Caco-2 (cell line): ENCODE results near the gene OR52L1. TPM values are rescaled to one million over a fixed set of nuclear protein-coding genes. Genes with fewer than 3 reads are reported as not detected.

ENCODE experiments used
- BruUV-seq: library from RNA; stranded (reverse); fragments of 400-500 nt; replicated peaks from 2 replicates; lab custom pipeline; 2021; lab: Mats Ljungman, UMichigan
- CTCF ChIA-PET: fragments of 300-600 bp; sonication (Branson Sonifier 250); formaldehyde crosslinking; loops from one replicate; lab custom pipeline; 2022; ENCODE audit warnings: antibody characterized with exemption; lab: Charles Lee
- POLR2A ChIA-PET: fragments of 300-600 bp; sonication (Branson Sonifier 250); formaldehyde crosslinking; loops from one replicate; lab custom pipeline; 2022; ENCODE audit warnings: antibody characterized with exemption; lab: Charles Lee
- DNase-seq, 2 experiments: peaks; one replicate each; pipeline versions ENCODE4 v3.0.0 to v3.0.0-alpha.2; 2020 to 2022
- H3K27me3 ChIP-seq: replicated peaks from 2 replicates; pipeline ENCODE4 v1.6.0; 2011; ENCODE audit warnings: low read length; ENCODE audit not compliant: control insufficient read depth, insufficient read depth
- H3K36me3 ChIP-seq: 2 replicates; pipeline ENCODE4 v1.5.1; 2011; ENCODE audit warnings: low read length; ENCODE audit not compliant: control insufficient read depth, insufficient read depth
- H3K4me1 ChIP-seq: fragments of 250-450 bp; sonication (Bioruptor Pico); 2 replicates; pipeline ENCODE4 v1.5.1; 2020; ENCODE audit warnings: mild to moderate bottlenecking
- H3K4me3 ChIP-seq: 2 replicates; pipeline ENCODE4 v1.5.1; 2011; ENCODE audit warnings: low read depth, mild to moderate bottlenecking, control low read depth, low read length
- H3K9me3 ChIP-seq: fragments of 250-450 bp; sonication (Bioruptor Pico); 2 replicates; pipeline ENCODE4 v1.5.1; 2020; ENCODE audit warnings: mild to moderate bottlenecking, moderate library complexity
- H3K27ac Mint-ChIP-seq: one replicate; pipeline ENCODE4 v1.8.0; 2022; ENCODE audit warnings: mixed read lengths; ENCODE audit not compliant: unreplicated experiment
- H3K27me3 Mint-ChIP-seq: one replicate; pipeline ENCODE4 v1.8.0; 2022; ENCODE audit warnings: mixed read lengths; ENCODE audit not compliant: insufficient read depth, unreplicated experiment
- H3K36me3 Mint-ChIP-seq: one replicate; pipeline ENCODE4 v1.8.0; 2022; ENCODE audit warnings: mild to moderate bottlenecking, mixed read lengths; ENCODE audit not compliant: insufficient read depth, unreplicated experiment
- H3K4me1 Mint-ChIP-seq: one replicate; pipeline ENCODE4 v1.8.0; 2022; ENCODE audit warnings: low read depth, mixed read lengths; ENCODE audit not compliant: unreplicated experiment
- H3K4me3 Mint-ChIP-seq: one replicate; pipeline ENCODE4 v1.8.0; 2022; ENCODE audit warnings: mild to moderate bottlenecking, moderate library complexity, mixed read lengths; ENCODE audit not compliant: unreplicated experiment
- H3K9me3 Mint-ChIP-seq: one replicate; pipeline ENCODE4 v1.8.0; 2022; ENCODE audit warnings: mixed read lengths; ENCODE audit not compliant: unreplicated experiment
- intact Hi-C: fragments of 100-400 bp; cut with micrococcal nuclease; formaldehyde crosslinking; loops from one replicate; pipeline ENCODE4 v1.10.0; 2022; ENCODE audit not compliant: unreplicated experiment
- total RNA-seq: library from RNA; stranded (reverse); gene quantifications from 2 replicates; pipeline ENCODE4 v1.2.3, GENCODE V29; 2022
- TF ChIP-seq, protein P1 (sequence below), 2 experiments: fragments of 200-600 bp in 1 of 2; IDR thresholded peaks; 1 replicate in 1 of 2; 2 replicates in 1 of 2; pipeline versions ENCODE4 v1.5.1 to v1.8.0; 2011 to 2022; ENCODE audit warnings: antibody characterized with exemption in 1 of 2, control low read depth in 1 of 2, inconsistent platforms in 1 of 2, low read depth in 1 of 2, low read length in 1 of 2, mild to moderate bottlenecking in 1 of 2, moderate library complexity in 1 of 2; ENCODE audit not compliant: insufficient read depth in 1 of 2, severe bottlenecking in 1 of 2, unreplicated experiment in 1 of 2

OR52L1 gene
- total RNA-seq, 1 experiment from 2014 or later: not detected

DNA sequence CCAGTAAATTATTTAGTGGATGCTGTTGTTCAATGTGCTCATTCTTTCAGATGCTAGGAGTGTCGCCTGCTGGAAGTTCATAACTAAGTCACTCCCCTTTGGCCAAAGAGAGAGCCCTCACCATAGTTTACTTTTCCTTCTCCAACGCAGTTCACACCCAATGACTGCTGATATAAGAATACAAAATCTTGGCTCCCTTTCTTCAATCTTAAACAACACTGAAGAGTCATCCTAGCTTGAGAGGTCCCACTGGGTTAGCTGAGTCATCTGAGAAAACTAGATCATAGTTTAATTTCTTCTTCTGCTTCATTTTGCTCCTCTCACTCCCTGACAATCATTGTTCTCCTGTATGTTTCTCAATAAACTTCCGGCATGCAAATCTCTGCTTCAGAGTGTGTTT lies 5.4 kb upstream of the OR52L1 start:
- no peaks in the 10 kb centered on the region for H3K27me3 ChIP-seq
- no peaks in the 10 kb centered on the region for H3K4me1 ChIP-seq
- no peak for DNase-seq
- Mint-ChIP-seq H3K36me3 (no peaks in the 10 kb centered on the region), H3K4me3 (no peak overlapping the region), H3K4me1 (no peaks in the 10 kb centered on the region), H3K27ac (no peak overlapping the region), H3K27me3 (peaks cover 9% of the 10 kb centered on the region), H3K9me3 (no peaks in the 10 kb centered on the region)
- BruUV-seq: no TSS peak
- no peak overlapping the region for H3K4me3 ChIP-seq
- intact Hi-C loops: loop anchor here (1.0 kb wide), 2 partner anchors 324 to 361 kb away; no protein-coding TSS in a partner anchor
- ChIA-PET POLR2A (no interaction called here), CTCF (interaction anchor here (0.7 to 1.4 kb wide), 8 partner anchors 8 to 371 kb away, joined by 3 to 9 read pairs (median 4); no protein-coding TSS in a partner anchor)
- TF ChIP-seq, protein P1, sequence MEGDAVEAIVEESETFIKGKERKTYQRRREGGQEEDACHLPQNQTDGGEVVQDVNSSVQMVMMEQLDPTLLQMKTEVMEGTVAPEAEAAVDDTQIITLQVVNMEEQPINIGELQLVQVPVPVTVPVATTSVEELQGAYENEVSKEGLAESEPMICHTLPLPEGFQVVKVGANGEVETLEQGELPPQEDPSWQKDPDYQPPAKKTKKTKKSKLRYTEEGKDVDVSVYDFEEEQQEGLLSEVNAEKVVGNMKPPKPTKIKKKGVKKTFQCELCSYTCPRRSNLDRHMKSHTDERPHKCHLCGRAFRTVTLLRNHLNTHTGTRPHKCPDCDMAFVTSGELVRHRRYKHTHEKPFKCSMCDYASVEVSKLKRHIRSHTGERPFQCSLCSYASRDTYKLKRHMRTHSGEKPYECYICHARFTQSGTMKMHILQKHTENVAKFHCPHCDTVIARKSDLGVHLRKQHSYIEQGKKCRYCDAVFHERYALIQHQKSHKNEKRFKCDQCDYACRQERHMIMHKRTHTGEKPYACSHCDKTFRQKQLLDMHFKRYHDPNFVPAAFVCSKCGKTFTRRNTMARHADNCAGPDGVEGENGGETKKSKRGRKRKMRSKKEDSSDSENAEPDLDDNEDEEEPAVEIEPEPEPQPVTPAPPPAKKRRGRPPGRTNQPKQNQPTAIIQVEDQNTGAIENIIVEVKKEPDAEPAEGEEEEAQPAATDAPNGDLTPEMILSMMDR (IDR thresholded peaks at IDR 0.05; ENCODE audit: insufficient read depth in 1 of 2, low read depth in 1 of 2, low read length in 1 of 2, severe bottlenecking in 1 of 2, unreplicated experiment in 1 of 2): no peak
- no peaks in the 10 kb centered on the region for H3K9me3 ChIP-seq
- H3K36me3 ChIP-seq: no peaks in the 10 kb centered on the region

DNA sequence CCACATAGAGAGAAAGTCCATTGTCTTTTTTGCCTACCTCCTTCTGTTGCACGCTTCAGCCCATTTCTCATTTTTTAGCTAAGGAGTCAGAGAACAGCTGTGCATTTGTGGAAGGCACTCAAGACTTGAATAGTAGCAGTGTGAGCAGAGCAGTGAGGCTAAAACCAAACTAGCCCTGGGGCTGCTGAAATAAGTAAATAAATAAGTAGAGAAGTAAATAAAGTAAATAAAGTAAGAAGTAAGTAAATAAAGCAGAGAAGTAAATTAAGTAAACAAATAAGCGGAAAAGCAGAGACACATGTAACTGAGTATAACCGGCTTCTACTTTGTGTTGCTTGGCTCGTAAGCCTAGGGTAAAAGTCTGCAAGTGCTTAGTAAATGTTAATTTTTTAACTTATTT lies 2.4 kb upstream of the OR52L1 start:
- Histone ChIP-seq H3K9me3 (no peaks in the 10 kb centered on the region), H3K4me3 (no peak overlapping the region), H3K4me1 (no peaks in the 10 kb centered on the region), H3K27me3 (no peaks in the 10 kb centered on the region), H3K36me3 (no peaks in the 10 kb centered on the region)
- Mint-ChIP-seq H3K27me3 (peaks cover 24% of the 10 kb centered on the region), H3K36me3 (no peaks in the 10 kb centered on the region), H3K9me3 (no peaks in the 10 kb centered on the region), H3K4me1 (no peaks in the 10 kb centered on the region), H3K4me3 (no peak overlapping the region), H3K27ac (no peak overlapping the region)
- TF ChIP-seq, protein P1 (IDR thresholded peaks at IDR 0.05; ENCODE audit: insufficient read depth in 1 of 2, low read depth in 1 of 2, low read length in 1 of 2, severe bottlenecking in 1 of 2, unreplicated experiment in 1 of 2): no peak
- BruUV-seq: no TSS peak
- ChIA-PET POLR2A (no interaction called here), CTCF (no interaction called here)
- intact Hi-C loops: no loop called here
- no peak for DNase-seq

DNA sequence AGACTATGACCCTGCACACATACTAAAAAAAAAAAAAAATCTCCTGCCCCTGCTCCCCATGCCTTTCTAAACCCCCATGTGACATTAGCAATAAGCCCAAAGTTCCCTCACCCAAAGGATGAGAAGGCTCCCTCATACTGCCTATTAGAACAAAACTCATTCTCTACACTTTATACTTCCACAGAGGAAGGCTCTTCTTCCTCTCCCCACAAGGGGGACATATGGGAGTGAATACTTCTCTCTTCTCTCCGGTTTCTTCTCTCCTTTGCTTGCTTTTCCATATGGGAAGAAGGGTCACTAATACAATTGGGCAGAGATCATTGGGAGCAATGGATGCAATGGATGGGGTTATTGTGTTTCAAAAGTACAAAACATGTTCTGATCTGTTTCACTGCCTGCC lies 3.3 kb downstream of the OR52L1 start:
- H3K27ac Mint-ChIP-seq: no peak overlapping the region
- no peaks in the 10 kb centered on the region for H3K4me1 ChIP-seq
- H3K36me3 Mint-ChIP-seq: no peaks in the 10 kb centered on the region
- peaks cover 30% of the 10 kb centered on the region for H3K27me3 Mint-ChIP-seq
- no peaks in the 10 kb centered on the region for H3K36me3 ChIP-seq
- POLR2A ChIA-PET: no interaction called here
- intact Hi-C loops: no loop called here
- no peaks in the 10 kb centered on the region for H3K9me3 Mint-ChIP-seq
- no peak overlapping the region for H3K4me3 ChIP-seq
- no TSS peak for BruUV-seq
- H3K4me1 Mint-ChIP-seq: no peaks in the 10 kb centered on the region
- CTCF ChIA-PET: no interaction called here
- TF ChIP-seq, protein P1 (IDR thresholded peaks at IDR 0.05; ENCODE audit: insufficient read depth in 1 of 2, low read depth in 1 of 2, low read length in 1 of 2, severe bottlenecking in 1 of 2, unreplicated experiment in 1 of 2): peak in 1 of 2 experiments; percentile 33
- H3K9me3 ChIP-seq: no peaks in the 10 kb centered on the region
- no peak overlapping the region for H3K4me3 Mint-ChIP-seq
- H3K27me3 ChIP-seq: no peaks in the 10 kb centered on the region
- DNase-seq: no peak
